H1 (cell line): ENCODE measurements around the gene KIAA1328. TPM values are rescaled to one million over a fixed set of nuclear protein-coding genes. Genes with fewer than 3 reads are reported as not detected.
A peak's percentile ranks its signal among the peaks of the same experiment; 100 is the strongest.

Experiments
- CTCF ChIA-PET: fragments of 300-600 bp; sonication (Branson Sonifier 250); formaldehyde crosslinking; loops from one replicate; lab custom pipeline; 2021; ENCODE audit not compliant: partially characterized antibody; lab: Charles Lee
- POLR2A ChIA-PET: fragments of 300-600 bp; sonication (Branson Sonifier 250); formaldehyde crosslinking; loops from one replicate; lab custom pipeline; 2021; ENCODE audit warnings: inconsistent platforms; ENCODE audit not compliant: partially characterized antibody; lab: Charles Lee
- DNase-seq, 2 experiments: peaks; one replicate each; pipeline versions ENCODE4 v3.0.0 to v3.0.0-alpha.2; 2010 to 2022; ENCODE audit warnings: low spot score in 2 of 2, low read depth in 1 of 2, mixed read lengths in 1 of 2
- FAIRE-seq: peaks from 2 replicates; lab custom pipeline; 2011; peaks lifted over from hg19 to GRCh38; lab: Jason Lieb, UNC
- H2AFZ ChIP-seq: 2 replicates; pipeline ENCODE4 v1.8.1; 2012; ENCODE audit warnings: low read length, inconsistent platforms
- H2AK5ac ChIP-seq: 2 replicates; pipeline ENCODE4 v1.6.1; 2013; ENCODE audit warnings: low read depth, low read length
- H2BK120ac ChIP-seq: replicated peaks from 2 replicates; pipeline ENCODE3; 2013; ENCODE audit warnings: low read depth, low read length, inconsistent platforms
- H2BK12ac ChIP-seq: 2 replicates; pipeline ENCODE4 v1.6.1; 2013; ENCODE audit warnings: low read depth, low read length
- H2BK15ac ChIP-seq: 2 replicates; pipeline ENCODE4 v1.6.1; 2013; ENCODE audit warnings: low read length
- H2BK20ac ChIP-seq: 2 replicates; pipeline ENCODE4 v1.6.1; 2013; ENCODE audit warnings: low read length
- H2BK5ac ChIP-seq: 2 replicates; pipeline ENCODE4 v1.6.1; 2013; ENCODE audit warnings: low read depth, low read length
- H3K14ac ChIP-seq: 2 replicates; pipeline ENCODE4 v1.6.1; 2013; ENCODE audit warnings: inconsistent platforms; ENCODE audit not compliant: insufficient read length
- H3K18ac ChIP-seq: 2 replicates; pipeline ENCODE4 v1.6.1; 2013; ENCODE audit warnings: low read length; ENCODE audit errors: extremely low read depth
- H3K23ac ChIP-seq: 2 replicates; pipeline ENCODE4 v1.6.1; 2013; ENCODE audit warnings: inconsistent platforms; ENCODE audit not compliant: insufficient read length
- H3K23me2 ChIP-seq: 2 replicates; pipeline ENCODE4 v1.6.1; 2013; ENCODE audit warnings: low read depth, low read length
- H3K27ac ChIP-seq: 2 replicates; pipeline ENCODE4 v1.6.1; 2011; ENCODE audit warnings: low read depth, low read length, inconsistent platforms
- H3K27me3 ChIP-seq, 4 experiments: replicated peaks in 1 of 4; 1 replicate in 1 of 4; 2 replicates in 3 of 4; pipeline versions ENCODE4 v1.6.1 to v1.8.1; 2011 to 2013; ENCODE audit warnings: low read length in 3 of 4, mild to moderate bottlenecking in 3 of 4, inconsistent platforms in 2 of 4, mixed read lengths in 2 of 4, moderate library complexity in 1 of 4; ENCODE audit not compliant: control insufficient read depth in 3 of 4, insufficient read depth in 3 of 4; ENCODE audit errors: extremely low read depth in 1 of 4
- H3K36me3 ChIP-seq, 4 experiments: 2 replicates each; pipeline versions ENCODE4 v1.6.1 to v1.8.1; 2011 to 2013; ENCODE audit warnings: mild to moderate bottlenecking in 4 of 4, low read length in 3 of 4, moderate library complexity in 2 of 4, control low read depth in 1 of 4, inconsistent platforms in 1 of 4; ENCODE audit not compliant: insufficient read depth in 4 of 4, control insufficient read depth in 2 of 4
- H3K4ac ChIP-seq: replicated peaks from 2 replicates; pipeline ENCODE3; 2013; ENCODE audit warnings: low read length, low read depth, mixed read lengths, inconsistent platforms; ENCODE audit not compliant: insufficient read length
- H3K4me1 ChIP-seq, 4 experiments: replicated peaks in 1 of 4; 1 replicate in 1 of 4; 2 replicates in 3 of 4; pipeline versions ENCODE4 v1.6.1 to v1.8.1; 2011 to 2013; ENCODE audit warnings: low read length in 3 of 4, inconsistent platforms in 2 of 4, mixed read lengths in 1 of 4; ENCODE audit not compliant: insufficient read depth in 4 of 4, control insufficient read depth in 3 of 4
- H3K4me2 ChIP-seq, 2 experiments: 2 replicates each; pipeline versions ENCODE4 v1.6.1 to v1.8.1; 2011 to 2013; ENCODE audit warnings: low read depth in 2 of 2, low read length in 2 of 2, control low read depth in 1 of 2, inconsistent platforms in 1 of 2, mild to moderate bottlenecking in 1 of 2; ENCODE audit not compliant: insufficient read depth in 1 of 2
- H3K4me3 ChIP-seq, 4 experiments: fragments of 200-600, 300-600 bp in 1 of 4; sonication (generic), shearing (Covaris generic), sonication (Bioruptor Twin) in 1 of 4; 2 replicates each; pipeline versions ENCODE4 v1.5.1 to v1.8.1; 2011 to 2016; ENCODE audit warnings: low read length in 4 of 4, low read depth in 3 of 4, control low read depth in 2 of 4, inconsistent platforms in 2 of 4, mild to moderate bottlenecking in 2 of 4, mixed read lengths in 1 of 4, moderate library complexity in 1 of 4; ENCODE audit not compliant: insufficient read depth in 2 of 4; ENCODE audit errors: extremely low read depth in 1 of 4
- H3K56ac ChIP-seq: replicated peaks from 2 replicates; pipeline ENCODE3; 2013; ENCODE audit warnings: low read depth, mild to moderate bottlenecking, mixed read lengths, low read length, inconsistent platforms; ENCODE audit not compliant: insufficient read length
- H3K79me1 ChIP-seq: 2 replicates; pipeline ENCODE4 v1.6.1; 2013; ENCODE audit warnings: low read depth, low read length, control low read depth
- H3K79me2 ChIP-seq, 2 experiments: 2 replicates each; pipeline versions ENCODE4 v1.6.1 to v1.8.1; 2012 to 2013; ENCODE audit warnings: low read length in 2 of 2, mild to moderate bottlenecking in 2 of 2, inconsistent platforms in 1 of 2; ENCODE audit not compliant: insufficient read depth in 2 of 2, control insufficient read depth in 1 of 2
- H3K9ac ChIP-seq, 4 experiments: replicated peaks in 1 of 4; 1 replicate in 1 of 4; 2 replicates in 3 of 4; pipeline versions ENCODE4 v1.6.1 to v1.8.1; 2011 to 2013; ENCODE audit warnings: low read depth in 3 of 4, low read length in 3 of 4, control low read depth in 2 of 4, mild to moderate bottlenecking in 2 of 4, moderate library complexity in 2 of 4, inconsistent platforms in 1 of 4; ENCODE audit errors: extremely low read depth in 1 of 4
- H3K9me3 ChIP-seq, 2 experiments: 2 replicates each; pipeline versions ENCODE4 v1.6.1 to v1.8.1; 2012 to 2013; ENCODE audit warnings: mild to moderate bottlenecking in 2 of 2, moderate library complexity in 2 of 2, control low read depth in 1 of 2, inconsistent platforms in 1 of 2, low read depth in 1 of 2, low read length in 1 of 2, mixed read lengths in 1 of 2; ENCODE audit not compliant: insufficient read depth in 2 of 2
- H4K20me1 ChIP-seq, 2 experiments: replicated peaks in 1 of 2; 2 replicates each; pipeline versions ENCODE3 to v1.8.1; 2011 to 2013; ENCODE audit warnings: inconsistent platforms in 2 of 2, low read length in 2 of 2, mild to moderate bottlenecking in 1 of 2; ENCODE audit not compliant: insufficient read depth in 2 of 2, control insufficient read depth in 1 of 2
- H4K5ac ChIP-seq: 2 replicates; pipeline ENCODE4 v1.6.1; 2013; ENCODE audit warnings: low read length, low read depth, mixed read lengths, inconsistent platforms; ENCODE audit not compliant: insufficient read length
- H4K8ac ChIP-seq: 2 replicates; pipeline ENCODE4 v1.8.0; 2013; ENCODE audit warnings: mild to moderate bottlenecking, moderate library complexity, low read length, inconsistent platforms; ENCODE audit not compliant: insufficient read depth; ENCODE audit errors: extremely low read depth
- H4K91ac ChIP-seq: replicated peaks from 2 replicates; pipeline ENCODE3; 2013; ENCODE audit warnings: low read length, mixed read lengths, inconsistent platforms; ENCODE audit not compliant: insufficient read length
- BCL11A ChIP-seq, 2 experiments: IDR thresholded peaks; one replicate each; pipeline ENCODE4 v1.6.1; 2011; ENCODE audit warnings: low read depth in 2 of 2, low read length in 2 of 2, mild to moderate bottlenecking in 2 of 2
- CBX5 ChIP-seq: fragments of 300-800, 300-1000 bp; sonication (generic); IDR thresholded peaks from 2 replicates; pipeline ENCODE4 v1.7.1; 2016; ENCODE audit warnings: antibody characterized with exemption, low read length, low read depth
- CHD2 ChIP-seq: IDR thresholded peaks from 2 replicates; pipeline ENCODE4 v1.6.1; 2012; ENCODE audit warnings: low read length, improper control_type of control experiment
- CTCF ChIP-seq, 3 experiments: IDR thresholded peaks; 1 replicate in 2 of 3; 2 replicates in 1 of 3; pipeline versions ENCODE4 v1.5.1 to v1.6.1; 2011; ENCODE audit warnings: low read length in 3 of 3, mild to moderate bottlenecking in 3 of 3, inconsistent platforms in 2 of 3, low read depth in 1 of 3, moderate library complexity in 1 of 3; ENCODE audit not compliant: insufficient read depth in 1 of 3; ENCODE audit errors: control extremely low read depth in 1 of 3
- RAD21 ChIP-seq, 2 experiments: IDR thresholded peaks in 1 of 2; conservative IDR thresholded peaks in 1 of 2; 2 replicates each; pipeline ENCODE4 v1.6.1; 2011; ENCODE audit warnings: low read depth in 2 of 2, low read length in 2 of 2, improper control_type of control experiment in 1 of 2, inconsistent platforms in 1 of 2, mild to moderate bottlenecking in 1 of 2, moderate library complexity in 1 of 2
- RNF2 ChIP-seq: fragments of 200-900, 300-1000 bp; sonication (generic); IDR thresholded peaks from 2 replicates; pipeline ENCODE4 v1.7.1; 2016; ENCODE audit warnings: borderline replicate concordance, low read depth, mild to moderate bottlenecking, antibody characterized with exemption, low read length; ENCODE audit not compliant: poor library complexity, severe bottlenecking; ENCODE audit errors: missing control alignments
- SIRT6 ChIP-seq: IDR thresholded peaks from one replicate; pipeline ENCODE4 v1.7.1; 2012; ENCODE audit warnings: low read length, inconsistent platforms
- ZNF274 ChIP-seq: IDR thresholded peaks from 2 replicates; pipeline ENCODE4 v1.7.0; 2012; ENCODE audit warnings: low read length, borderline replicate concordance; ENCODE audit errors: extremely low read depth
- WGBS, 2 experiments: shearing (Covaris generic) in 1 of 2; methylation state at CpG; one replicate each; pipeline versions ENCODE4 v1.1.6 to v1.1.7; 2013 to 2015; ENCODE audit warnings: low lambda C conversion rate in 2 of 2, mixed read lengths in 2 of 2, inconsistent platforms in 1 of 2, low coverage in 1 of 2, missing lambda C conversion rate in 1 of 2; ENCODE audit not compliant: insufficient replicate concordance in 2 of 2, insufficient coverage in 1 of 2, insufficient read length in 1 of 2; ENCODE audit errors: extremely low coverage in 1 of 2, missing lambda C conversion rate in 1 of 2; 5-methylcytosine and 5-hydroxymethylcytosine counted together
- polyA plus RNA-seq, 7 experiments: library from polyadenylated mRNA; depleted of rRNA in 3 of 7; stranded (reverse) in 5 of 7; unstranded in 2 of 7; fragments of >200 nt in 5 of 7; fragments of 200-250 nt in 2 of 7; gene quantifications; 1 replicate in 5 of 7; 2 replicates in 1 of 7; 4 replicates in 1 of 7; pipeline versions ENCODE4 v1.2.1 to v1.2.3, GENCODE V29; 2011 to 2013; ENCODE audit warnings: missing spikeins in 2 of 7, mixed read lengths in 2 of 7
- total RNA-seq: library from RNA; stranded (reverse); fragmentation: NEBNext Ultra II Directional; extraction: Animal tissue kit (Norgen Biotek cat#: 25700); gene quantifications from 2 replicates; pipeline ENCODE4 v1.2.1, GENCODE V29; 2021

KIAA1328 gene
- total and polyA plus RNA-seq, 2 of the 8 experiments (the other 6 are each of a cell fraction or from before 2014, with no cell fraction given) = 2.6 to 5.7 TPM

- Histone ChIP-seq H3K18ac (peak overlapping the region; percentile 90; the same call in 1 of the 2 replicates), H3K23ac (no peak overlapping the region), H4K20me1 (no peaks in the 10 kb centered on the region), H2AFZ (no peak overlapping the region), H3K79me2 (no peaks in the 10 kb centered on the region), H3K9ac (no peak overlapping the region; a peak in 1 of 7 replicates), H3K14ac (no peak overlapping the region), H3K9me3 (no peaks in the 10 kb centered on the region), H3K36me3 (no peaks in the 10 kb centered on the region), H3K4me2 (no peak overlapping the region), H4K8ac (no peak overlapping the region), H2BK120ac (no peak overlapping the region), H3K4me3 (no peak overlapping the region), H3K27ac (no peak overlapping the region), H2BK5ac (peak overlapping the region; percentile 77; the same call in 1 of the 2 replicates), H4K5ac (no peak overlapping the region), H3K27me3 (no peaks in the 10 kb centered on the region), H3K79me1 (no peaks in the 10 kb centered on the region), H2BK15ac (peak overlapping the region; percentile 90; the same call in 1 of the 2 replicates), H2BK12ac (peak overlapping the region; percentile 94; the same call in 1 of the 2 replicates), H4K91ac (peak overlapping the region; percentile 22), H3K4ac (peak overlapping the region; percentile 36), H2BK20ac (0 out of 2 replicates have a peak overlapping the region, but pooled peaks have one; percentile 34), H2AK5ac (peak overlapping the region; percentile 43; the same call in 1 of the 2 replicates), H3K56ac (no peak overlapping the region), H3K4me1 (no peaks in the 10 kb centered on the region; a peak in 1 of 7 replicates), H3K23me2 (peaks cover 2% of the 10 kb centered on the region; the same call in 1 of the 2 replicates)
- FAIRE-seq (peak; percentile 74), DNase-seq (peak; percentile 13 to 47)
- ChIA-PET POLR2A (no interaction called here), CTCF (interaction anchor here (0.6 to 1.6 kb wide), 9 partner anchors 9 to 262 kb away, joined by 3 to 5 read pairs (median 3); no protein-coding TSS in a partner anchor)
- 82% methylated on average over 7 of the region's 7 CpGs; no CpG with 5 or more reads in 1 of the 2 experiments for WGBS, 2 experiments
- TF ChIP-seq ZNF274 = no peak
- no peak for TF ChIP-seq BCL11A (IDR thresholded peaks at IDR 0.05; ENCODE audit: low read depth in 2 of 2, low read length in 2 of 2)
- TF ChIP-seq RNF2 = no peak
- TF ChIP-seq CHD2 = no peak
- TF ChIP-seq SIRT6 = no peak
- TF ChIP-seq RAD21 (IDR thresholded peaks at IDR 0.05 in 1 of 2, conservative IDR thresholded peaks at IDR 0.05 in 1 of 2; ENCODE audit: low read depth in 2 of 2, low read length in 2 of 2) = peak; percentile 73 to 82
- no peak for TF ChIP-seq CBX5
- peak in 2 of 3 experiments; percentile 53 to 63; a peak in 3 of 4 replicates for TF ChIP-seq CTCF (IDR thresholded peaks at IDR 0.05; ENCODE audit: control extremely low read depth in 1 of 3, insufficient read depth in 1 of 3, low read depth in 1 of 3, low read length in 3 of 3)
These were observed 190.4 kb downstream of the KIAA1328 start for GRCh38 chr18:37019157-37019827.
